ENCODE data around the gene WLS.

The WLS gene

GRCh38 chr1:68148631-68149030 is 83.7 kb downstream of the WLS start:
- Mint-ChIP-seq H3K27me3 (no peaks in the 10 kb centered on the region), H3K9me3 (ENCODE audit: low read depth) (no peaks in the 10 kb centered on the region), H3K36me3 (no peaks in the 10 kb centered on the region), H3K27ac (no peak overlapping the region), H3K4me1 (ENCODE audit: low read depth) (no peaks in the 10 kb centered on the region), H3K4me3 (no peak overlapping the region)

GRCh38 chr1:68147534-68148171 is 84.7 kb downstream of the WLS start:
- H3K9me3 Mint-ChIP-seq (ENCODE audit: low read depth), result no peaks in the 10 kb centered on the region
- no peaks in the 10 kb centered on the region for H3K36me3 Mint-ChIP-seq
- no peaks in the 10 kb centered on the region for H3K27me3 Mint-ChIP-seq
- H3K27ac Mint-ChIP-seq, result no peak overlapping the region
- H3K4me3 Mint-ChIP-seq, result no peak overlapping the region
- H3K4me1 Mint-ChIP-seq (ENCODE audit: low read depth), result no peaks in the 10 kb centered on the region

- Mint-ChIP-seq H3K36me3 (no peaks in the 10 kb centered on the region), H3K27ac (no peak overlapping the region), H3K4me1 (ENCODE audit: low read depth) (no peaks in the 10 kb centered on the region), H3K9me3 (ENCODE audit: low read depth) (no peaks in the 10 kb centered on the region), H3K27me3 (no peaks in the 10 kb centered on the region), H3K4me3 (no peak overlapping the region)
Observed at GRCh38 chr1:68145418-68146126, 86.8 kb downstream of the WLS start.

GRCh38 chr1:68144856-68145255 is 87.5 kb downstream of the WLS start:
- Mint-ChIP-seq H3K36me3 (no peaks in the 10 kb centered on the region), H3K4me1 (ENCODE audit: low read depth) (no peaks in the 10 kb centered on the region), H3K4me3 (no peak overlapping the region), H3K9me3 (ENCODE audit: low read depth) (no peaks in the 10 kb centered on the region), H3K27ac (no peak overlapping the region), H3K27me3 (no peaks in the 10 kb centered on the region)

GRCh38 chr1:68143633-68144032 is 88.7 kb downstream of the WLS start:
- H3K9me3 Mint-ChIP-seq (ENCODE audit: low read depth), result no peaks in the 10 kb centered on the region
- no peaks in the 10 kb centered on the region for H3K36me3 Mint-ChIP-seq
- H3K4me3 Mint-ChIP-seq, result no peak overlapping the region
- H3K4me1 Mint-ChIP-seq (ENCODE audit: low read depth), result no peaks in the 10 kb centered on the region
- H3K27me3 Mint-ChIP-seq, result peaks cover 3% of the 10 kb centered on the region
- H3K27ac Mint-ChIP-seq, result no peak overlapping the region

GRCh38 chr1:68142461-68142860 is 89.9 kb downstream of the WLS start:
- Mint-ChIP-seq H3K4me1 (ENCODE audit: low read depth) (no peaks in the 10 kb centered on the region), H3K4me3 (no peak overlapping the region)

GRCh38 chr1:68142036-68142435 is 90.3 kb downstream of the WLS start:
- Mint-ChIP-seq H3K4me3 (no peak overlapping the region), H3K4me1 (ENCODE audit: low read depth) (no peaks in the 10 kb centered on the region), H3K27me3 (peaks cover 3% of the 10 kb centered on the region), H3K36me3 (no peaks in the 10 kb centered on the region), H3K27ac (no peak overlapping the region), H3K9me3 (ENCODE audit: low read depth) (no peaks in the 10 kb centered on the region)

More at GRCh38 chr1:68142461-68142860, 89.9 kb downstream of the WLS start:
- peaks cover 3% of the 10 kb centered on the region for H3K27me3 Mint-ChIP-seq
- H3K36me3 Mint-ChIP-seq, result no peaks in the 10 kb centered on the region
- no peak overlapping the region for H3K27ac Mint-ChIP-seq
- no peaks in the 10 kb centered on the region for H3K9me3 Mint-ChIP-seq (ENCODE audit: low read depth)

GRCh38 chr1:68141071-68142021 is 91.0 kb downstream of the WLS start:
- Mint-ChIP-seq H3K27ac (no peak overlapping the region), H3K27me3 (peaks cover 3% of the 10 kb centered on the region), H3K9me3 (ENCODE audit: low read depth) (no peaks in the 10 kb centered on the region), H3K4me1 (ENCODE audit: low read depth) (no peaks in the 10 kb centered on the region), H3K4me3 (no peak overlapping the region), H3K36me3 (no peaks in the 10 kb centered on the region)

GRCh38 chr1:68140536-68140935 is 91.8 kb downstream of the WLS start:
- Mint-ChIP-seq H3K4me1 (ENCODE audit: low read depth) (no peaks in the 10 kb centered on the region), H3K36me3 (no peaks in the 10 kb centered on the region), H3K9me3 (ENCODE audit: low read depth) (no peaks in the 10 kb centered on the region), H3K4me3 (no peak overlapping the region), H3K27me3 (peaks cover 3% of the 10 kb centered on the region), H3K27ac (no peak overlapping the region)

- Mint-ChIP-seq H3K27me3 (peaks cover 3% of the 10 kb centered on the region), H3K36me3 (no peaks in the 10 kb centered on the region), H3K4me1 (ENCODE audit: low read depth) (no peaks in the 10 kb centered on the region), H3K27ac (no peak overlapping the region), H3K4me3 (no peak overlapping the region), H3K9me3 (ENCODE audit: low read depth) (no peaks in the 10 kb centered on the region)
Observed at GRCh38 chr1:68136187-68136586, 96.1 kb downstream of the WLS start.

- Mint-ChIP-seq H3K4me3 (no peak overlapping the region), H3K36me3 (no peaks in the 10 kb centered on the region), H3K27me3 (no peaks in the 10 kb centered on the region), H3K27ac (no peak overlapping the region), H3K4me1 (ENCODE audit: low read depth) (no peaks in the 10 kb centered on the region), H3K9me3 (ENCODE audit: low read depth) (no peaks in the 10 kb centered on the region)
Observed at GRCh38 chr1:68132426-68133130, 99.7 kb downstream of the WLS start.

- Mint-ChIP-seq H3K27ac (no peak overlapping the region), H3K4me1 (ENCODE audit: low read depth) (no peaks in the 10 kb centered on the region), H3K4me3 (no peak overlapping the region), H3K36me3 (no peaks in the 10 kb centered on the region), H3K9me3 (ENCODE audit: low read depth) (no peaks in the 10 kb centered on the region), H3K27me3 (no peaks in the 10 kb centered on the region)
Observed at GRCh38 chr1:68131261-68131660, 101.1 kb downstream of the WLS start.

GRCh38 chr1:68129536-68130250 is 102.6 kb downstream of the WLS start:
- H3K36me3 Mint-ChIP-seq, result no peaks in the 10 kb centered on the region
- no peaks in the 10 kb centered on the region for H3K4me1 Mint-ChIP-seq (ENCODE audit: low read depth)
- no peaks in the 10 kb centered on the region for H3K9me3 Mint-ChIP-seq (ENCODE audit: low read depth)

GRCh38 chr1:68128820-68129219 is 103.5 kb downstream of the WLS start:
- no peaks in the 10 kb centered on the region for H3K27me3 Mint-ChIP-seq
- no peaks in the 10 kb centered on the region for H3K36me3 Mint-ChIP-seq
- no peaks in the 10 kb centered on the region for H3K9me3 Mint-ChIP-seq (ENCODE audit: low read depth)
- no peak overlapping the region for H3K27ac Mint-ChIP-seq
- H3K4me1 Mint-ChIP-seq (ENCODE audit: low read depth), result no peaks in the 10 kb centered on the region
- H3K4me3 Mint-ChIP-seq, result no peak overlapping the region

More at GRCh38 chr1:68129536-68130250, 102.6 kb downstream of the WLS start:
- no peak overlapping the region for H3K27ac Mint-ChIP-seq
- H3K4me3 Mint-ChIP-seq, result no peak overlapping the region
- no peaks in the 10 kb centered on the region for H3K27me3 Mint-ChIP-seq

Data from activated naive CD8-positive, alpha-beta T cell (primary cell).